HepG2 (cell line): ENCODE data around the gene ARCN1. TPM values are rescaled to one million over a fixed set of nuclear protein-coding genes. Genes with fewer than 3 reads are reported as not detected.

Experiments
- ARNT2 ChIP-seq: sonication (generic); formaldehyde crosslinking; IDR thresholded peaks from 2 replicates; pipeline ENCODE4 v1.8.0; 2022; ENCODE audit warnings: mild to moderate bottlenecking, low read depth, missing genetic modification reagents, moderate library complexity
- DDIT3 ChIP-seq: sonication (generic); formaldehyde crosslinking; IDR thresholded peaks from 2 replicates; pipeline ENCODE4 v1.4.0; 2020; ENCODE audit warnings: mild to moderate bottlenecking, missing genetic modification reagents
- NFE2 ChIP-seq: sonication (generic); formaldehyde crosslinking; IDR thresholded peaks from 2 replicates; pipeline ENCODE4 v1.4.0; 2020; ENCODE audit warnings: missing genetic modification reagents
- NR2F6 ChIP-seq, 2 experiments: IDR thresholded peaks; 2 replicates each; pipeline ENCODE4 v1.6.1; 2016; ENCODE audit warnings: antibody characterized with exemption in 1 of 2, mild to moderate bottlenecking in 1 of 2
- PRMT3 ChIP-seq: sonication (generic); formaldehyde crosslinking; IDR thresholded peaks from 2 replicates; pipeline ENCODE4 v1.8.1; 2022; ENCODE audit warnings: low read depth, mild to moderate bottlenecking, moderate library complexity, missing genetic modification reagents, borderline replicate concordance
- REL ChIP-seq: sonication (generic); formaldehyde crosslinking; conservative IDR thresholded peaks from 2 replicates; pipeline ENCODE4 v1.8.0; 2022; ENCODE audit warnings: mild to moderate bottlenecking, missing genetic modification reagents, moderate library complexity
- SMAD1 ChIP-seq: sonication (generic); formaldehyde crosslinking; IDR thresholded peaks from 2 replicates; pipeline ENCODE4 v1.4.0; 2020; ENCODE audit warnings: missing genetic modification reagents, low read depth, mild to moderate bottlenecking, borderline replicate concordance
- SNAPC4 ChIP-seq: sonication (generic); formaldehyde crosslinking; IDR thresholded peaks from 2 replicates; pipeline ENCODE4 v1.4.0; 2020; ENCODE audit warnings: mild to moderate bottlenecking, missing genetic modification reagents
- THAP9 ChIP-seq: sonication (generic); formaldehyde crosslinking; IDR thresholded peaks from 2 replicates; pipeline ENCODE4; 2020; ENCODE audit warnings: missing genetic modification reagents, mild to moderate bottlenecking, borderline replicate concordance
- TOPORS ChIP-seq: sonication (generic); formaldehyde crosslinking; IDR thresholded peaks from 2 replicates; pipeline ENCODE4 v1.8.0; 2023; ENCODE audit warnings: mild to moderate bottlenecking, missing genetic modification reagents
- ZFYVE20 ChIP-seq: sonication (generic); formaldehyde crosslinking; IDR thresholded peaks from 2 replicates; pipeline ENCODE4 v1.8.0; 2023; ENCODE audit warnings: low read depth, mild to moderate bottlenecking, moderate library complexity, missing genetic modification reagents, borderline replicate concordance
- ZNF18 ChIP-seq: sonication (generic); formaldehyde crosslinking; IDR thresholded peaks from 2 replicates; pipeline ENCODE4 v1.8.0; 2022; ENCODE audit warnings: mild to moderate bottlenecking, missing genetic modification reagents; ENCODE audit not compliant: insufficient replicate concordance
- ZNF382 ChIP-seq: sonication (generic); formaldehyde crosslinking; IDR thresholded peaks from 2 replicates; pipeline ENCODE4 v1.5.0; 2020; ENCODE audit warnings: missing genetic modification reagents, mild to moderate bottlenecking, borderline replicate concordance
- ZNF441 ChIP-seq: sonication (generic); formaldehyde crosslinking; IDR thresholded peaks from 2 replicates; pipeline ENCODE4 v1.7.0; 2021; ENCODE audit warnings: missing genetic modification reagents, borderline replicate concordance
- ZNF775 ChIP-seq: sonication (generic); formaldehyde crosslinking; IDR thresholded peaks from 2 replicates; pipeline ENCODE4 v1.4.0; 2020; ENCODE audit warnings: missing genetic modification reagents, mild to moderate bottlenecking, moderate library complexity, borderline replicate concordance
- ZSCAN20 ChIP-seq: sonication (generic); formaldehyde crosslinking; IDR thresholded peaks from 2 replicates; pipeline ENCODE4 v1.4.0; 2020; ENCODE audit warnings: missing genetic modification reagents, mild to moderate bottlenecking, borderline replicate concordance
- ZSCAN5A ChIP-seq: sonication (generic); formaldehyde crosslinking; IDR thresholded peaks from 2 replicates; pipeline ENCODE4 v1.8.0; 2022; ENCODE audit warnings: mild to moderate bottlenecking, missing genetic modification reagents, borderline replicate concordance
- polyA plus RNA-seq, 8 experiments: library from polyadenylated mRNA; depleted of rRNA in 3 of 8; stranded (reverse) in 7 of 8; unstranded in 1 of 8; fragments of >200 nt; fragmentation: Illumina TruSeq in 4 of 8; extraction: Trizol in 4 of 8; gene quantifications; 2 replicates each; pipeline versions ENCODE4 v1.2.1 to v1.2.3, GENCODE V29; 2011 to 2016; ENCODE audit warnings: low read depth in 4 of 8, missing spikeins in 1 of 8, mixed read lengths in 1 of 8; ENCODE audit not compliant: insufficient read depth in 1 of 8
- total RNA-seq, 5 experiments: library from RNA; depleted of rRNA; stranded (reverse); fragments of >200 nt; fragmentation: Illumina TruSeq; extraction: Trizol; gene quantifications; 2 replicates each; pipeline ENCODE4 v1.2.3, GENCODE V29; 2016; ENCODE audit warnings: low read depth in 1 of 5

ARCN1 gene
- total and polyA plus RNA-seq, 2 of the 13 experiments (the other 11 are each of a cell fraction or from before 2014, with no cell fraction given), result 148 to 200 TPM

- TF ChIP-seq ZSCAN5A, result no peak
- 0 out of 2 replicates have a peak, but pooled peaks have one; percentile 1 for TF ChIP-seq ARNT2 (CRISPR knock-in tag)
- TF ChIP-seq SMAD1 (CRISPR knock-in tag), result no peak
- no peak for TF ChIP-seq ZNF775 (CRISPR knock-in tag)
- 0 out of 2 replicates have a peak, but pooled peaks have one; percentile 5 for TF ChIP-seq ZSCAN20 (CRISPR knock-in tag)
- TF ChIP-seq ZNF382, result no peak
- no peak for TF ChIP-seq REL (CRISPR knock-in tag)
- 0 out of 2 replicates have a peak, but pooled peaks have one; percentile 15 for TF ChIP-seq TOPORS (CRISPR knock-in tag)
- no peak for TF ChIP-seq ZNF441 (CRISPR knock-in tag)
- TF ChIP-seq NFE2 (CRISPR knock-in tag), result no peak
- no peak for TF ChIP-seq THAP9 (CRISPR knock-in tag)
- TF ChIP-seq NR2F6 (IDR thresholded peaks at IDR 0.05), result no peak
- no peak for TF ChIP-seq NR2F6 (CRISPR knock-in tag; IDR thresholded peaks at IDR 0.05)
- no peak for TF ChIP-seq ZNF18 (CRISPR knock-in tag)
- no peak for TF ChIP-seq DDIT3 (CRISPR knock-in tag)
- no peak for TF ChIP-seq SNAPC4
- TF ChIP-seq ZFYVE20 (CRISPR knock-in tag), result no peak
- TF ChIP-seq PRMT3 (CRISPR knock-in tag), result 0 out of 2 replicates have a peak, but pooled peaks have one; percentile 29
Observed at GRCh38 chr11:118530180-118530682, 42.0 kb upstream of the ARCN1 start (continued).
